Caki2 (cell line): ENCODE results near the gene ZNF407. TPM values are rescaled to one million over a fixed set of nuclear protein-coding genes. Genes with fewer than 3 reads are reported as not detected.

ENCODE experiments used
- DNase-seq: peaks from one replicate; pipeline ENCODE4 v3.0.0-alpha.2; 2015; ENCODE audit warnings: low read depth
- in situ Hi-C: cut with HindIII; loops from 2 replicates; pipeline ENCODE4 v1.10.0; 2016; ENCODE audit warnings: low sequenced_read_pairs, low pct_unique_long_range_greater_than_20kb, mixed read lengths
- total RNA-seq: library from RNA; depleted of rRNA; stranded (reverse); fragments of >200 nt; shearing (Covaris generic); gene quantifications from 2 replicates; pipeline ENCODE4 v1.2.3, GENCODE V29; 2014; ENCODE audit warnings: low replicate concordance

ZNF407 gene
- total RNA-seq, 1 experiment from 2014 or later = 1.3 TPM

- no peak for DNase-seq
- in situ Hi-C loops = no loop called here
Measured at GRCh38 chr18:74645679-74646078, 48.0 kb downstream of the ZNF407 start.

DNA sequence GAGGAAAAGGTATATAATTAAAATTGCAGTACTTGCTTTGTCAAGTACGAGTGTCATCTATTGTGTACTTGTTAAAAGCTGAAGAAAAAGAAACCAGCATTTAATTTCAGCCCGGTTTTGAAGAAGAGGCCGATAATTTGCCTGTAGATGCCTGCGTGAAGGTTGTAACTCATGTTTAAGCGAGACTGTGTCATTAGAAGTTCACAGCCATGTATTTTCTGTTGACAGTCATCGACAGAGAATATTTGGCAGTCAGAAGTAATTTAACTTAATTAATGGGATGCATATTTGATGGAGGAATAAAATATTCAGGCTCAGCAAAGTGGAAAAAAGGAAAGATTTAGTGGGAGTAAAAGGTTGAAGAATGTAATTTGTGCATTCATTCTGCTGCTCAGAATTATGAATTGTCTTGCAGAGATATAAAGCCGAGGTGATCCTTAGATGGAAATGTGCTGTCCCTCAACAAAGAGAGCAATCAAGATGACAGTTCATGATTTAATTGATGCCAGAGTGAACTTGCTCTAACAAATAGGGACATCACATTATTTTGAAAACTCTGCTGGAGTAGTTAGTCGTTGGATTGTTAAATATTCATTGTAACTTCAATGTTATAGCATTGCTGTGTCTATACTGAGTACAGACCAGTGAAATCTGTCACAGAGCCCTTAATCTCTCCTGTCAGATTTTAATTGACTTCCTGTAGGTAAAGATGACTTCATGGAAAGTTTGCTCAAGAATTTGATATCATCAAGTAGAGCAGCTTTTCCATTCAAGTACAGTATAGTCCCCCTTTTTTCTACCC lies 53.9 kb downstream of the ZNF407 start:
- in situ Hi-C loops = no loop called here
- DNase-seq = no peak

- in situ Hi-C loops = no loop called here
Measured at GRCh38 chr18:74652392-74652988, 54.8 kb downstream of the ZNF407 start.

DNA sequence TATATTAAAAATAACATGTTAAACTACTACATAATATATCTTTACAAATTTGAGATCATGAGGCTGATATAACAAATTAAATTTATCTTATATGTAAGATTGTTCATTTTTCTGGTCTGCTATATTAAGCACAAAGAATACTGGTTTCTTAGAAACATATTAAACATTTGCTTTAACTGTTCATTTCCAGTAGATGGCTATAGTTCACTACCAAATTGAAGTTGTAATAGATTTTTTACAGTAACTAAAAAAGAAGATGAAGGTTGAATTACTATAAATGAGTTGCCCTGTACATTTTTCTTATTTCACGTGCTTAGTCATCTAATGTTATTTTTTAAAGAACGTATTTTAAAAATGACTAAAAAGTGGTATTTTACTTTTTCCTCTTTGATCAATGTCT lies 57.0 kb downstream of the ZNF407 start:
- in situ Hi-C loops = no loop called here
- DNase-seq = no peak

More at GRCh38 chr18:74652392-74652988, 54.8 kb downstream of the ZNF407 start:
- peak; percentile 7 for DNase-seq

GRCh38 chr18:74661008-74661407 lies 63.3 kb downstream of the ZNF407 start:
- in situ Hi-C loops = no loop called here
- DNase-seq = no peak

DNA sequence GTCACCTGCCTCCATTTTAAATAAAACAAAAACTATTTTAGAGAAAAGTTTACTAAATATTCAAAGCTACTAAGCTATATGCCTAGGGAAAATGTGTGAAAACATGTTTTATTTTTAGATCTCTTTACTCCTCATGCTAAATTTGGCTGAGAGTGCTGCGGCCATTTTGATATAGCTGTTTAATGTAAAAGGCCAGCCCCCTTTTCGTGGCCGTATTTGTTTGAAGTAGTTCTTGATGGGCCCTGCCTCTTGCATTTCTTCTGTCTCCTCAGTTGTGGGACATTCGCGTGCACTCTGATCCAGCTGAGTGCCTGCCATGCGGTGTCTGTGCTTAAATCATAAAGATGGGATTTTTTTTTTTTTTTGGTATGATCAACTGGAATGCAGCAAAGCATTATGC lies 64.0 kb downstream of the ZNF407 start:
- in situ Hi-C loops = no loop called here

DNA sequence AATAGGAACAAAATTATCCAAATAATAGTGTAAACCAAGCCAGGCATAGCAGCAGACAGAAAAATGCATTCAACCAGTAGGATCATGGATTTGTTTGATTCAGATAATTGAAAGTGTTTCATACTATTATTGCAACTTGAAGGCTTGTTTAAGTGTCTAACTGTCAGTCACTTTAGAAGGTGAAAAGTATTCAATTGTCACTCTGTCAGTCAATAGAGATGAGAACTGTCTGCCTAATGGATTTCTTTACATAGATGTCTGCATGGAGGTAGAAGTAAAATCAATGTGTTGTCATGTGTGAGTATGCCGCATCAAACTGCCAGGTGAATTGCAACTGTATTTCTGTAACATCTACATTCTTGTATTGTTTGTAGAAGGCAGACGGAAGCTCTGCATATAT lies 65.0 kb downstream of the ZNF407 start:
- no peak for DNase-seq
- in situ Hi-C loops = no loop called here

More for the DNA sequence above, 64.0 kb downstream of the ZNF407 start:
- DNase-seq = no peak

DNA sequence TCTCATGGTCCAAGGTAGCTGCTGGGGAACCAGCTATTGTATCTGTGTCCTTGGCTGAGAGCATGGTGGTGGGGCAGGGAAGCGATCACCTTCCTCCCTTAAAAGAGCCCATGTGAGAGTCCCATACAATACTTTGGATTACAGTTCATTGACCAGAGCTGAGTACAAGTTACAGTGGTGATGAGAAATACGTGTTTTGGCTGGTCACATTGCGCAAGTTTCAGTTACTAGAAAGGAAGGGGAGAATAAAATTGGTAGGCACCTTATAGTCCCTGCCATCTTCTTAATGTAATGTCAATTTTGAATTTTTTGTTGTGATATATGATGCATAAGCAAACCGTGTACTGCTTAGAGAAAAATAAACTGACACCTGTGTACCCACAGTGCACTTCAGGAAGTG lies 67.7 kb downstream of the ZNF407 start:
- DNase-seq = no peak
- in situ Hi-C loops = no loop called here

DNA sequence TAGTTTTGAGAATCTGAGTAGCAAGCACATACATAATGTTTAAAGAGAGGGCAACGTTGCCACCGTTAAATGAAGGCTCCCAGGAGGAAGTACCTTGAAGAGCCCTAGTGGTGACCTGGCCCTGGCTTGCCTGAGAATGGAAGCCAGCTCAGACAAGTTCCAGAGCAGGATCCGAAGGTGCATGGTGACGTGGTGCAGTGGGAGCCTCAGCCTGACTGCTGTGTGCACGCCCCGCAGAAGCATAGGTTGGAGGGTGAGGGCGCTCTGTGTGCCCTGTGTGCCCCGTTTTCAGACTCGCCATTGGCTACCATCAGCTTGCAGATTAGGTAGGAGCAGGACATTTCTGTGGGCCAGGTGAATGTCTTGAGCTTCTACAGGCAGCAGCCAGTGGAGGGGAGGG lies 68.2 kb downstream of the ZNF407 start:
- in situ Hi-C loops = no loop called here

GRCh38 chr18:74669136-74669798 lies 71.6 kb downstream of the ZNF407 start:
- in situ Hi-C loops = no loop called here
- DNase-seq = no peak

More for the DNA sequence above, 68.2 kb downstream of the ZNF407 start:
- no peak for DNase-seq

GRCh38 chr18:74672371-74672770 lies 74.7 kb downstream of the ZNF407 start:
- in situ Hi-C loops = no loop called here
- no peak for DNase-seq

GRCh38 chr18:74674487-74674886 lies 76.8 kb downstream of the ZNF407 start:
- in situ Hi-C loops = no loop called here
- DNase-seq = no peak

GRCh38 chr18:74679006-74679678 lies 81.5 kb downstream of the ZNF407 start:
- DNase-seq = no peak
- in situ Hi-C loops = no loop called here

- no peak for DNase-seq
- in situ Hi-C loops = no loop called here
Measured at GRCh38 chr18:74679679-74680076, 82.0 kb downstream of the ZNF407 start.

GRCh38 chr18:74682141-74682990 lies 84.7 kb downstream of the ZNF407 start:
- no peak for DNase-seq
- in situ Hi-C loops = no loop called here

- in situ Hi-C loops = no loop called here
- no peak for DNase-seq
Measured at GRCh38 chr18:74682991-74683297, 85.3 kb downstream of the ZNF407 start.

GRCh38 chr18:74683573-74683972 lies 85.9 kb downstream of the ZNF407 start:
- in situ Hi-C loops = no loop called here
- DNase-seq = no peak

- DNase-seq = no peak
- in situ Hi-C loops = no loop called here
Measured at GRCh38 chr18:74689251-74689650, 91.6 kb downstream of the ZNF407 start.
